MM.1S (cell line): ENCODE results near the gene ZNF771.

Experiments
- DNase-seq: peaks from one replicate; pipeline ENCODE4 v3.0.0-alpha.2; 2015
- H2AFZ ChIP-seq: fragments of 300-600 bp; sonication (generic); 2 replicates; pipeline ENCODE4 v1.6.0; 2016; ENCODE audit warnings: antibody characterized with exemption, low read length
- H3F3A ChIP-seq: fragments of 300-600 bp; sonication (generic); 2 replicates; pipeline ENCODE4 v1.6.1; 2016; ENCODE audit warnings: mild to moderate bottlenecking, antibody characterized with exemption, low read length, moderate library complexity, mixed read lengths; ENCODE audit not compliant: insufficient read depth
- H3K27ac ChIP-seq: fragments of 300-600 bp; sonication (generic); 2 replicates; pipeline ENCODE4 v1.5.1; 2016; ENCODE audit warnings: mild to moderate bottlenecking, low read length
- H3K27me3 ChIP-seq: fragments of 300-600 bp; sonication (generic); replicated peaks from 2 replicates; pipeline ENCODE4 v1.6.0; 2016; ENCODE audit warnings: low read length; ENCODE audit not compliant: insufficient read depth
- H3K36me3 ChIP-seq: fragments of 300-600 bp; sonication (generic); replicated peaks from 2 replicates; pipeline ENCODE4 v1.6.1; 2016; ENCODE audit warnings: mild to moderate bottlenecking, low read length, mixed read lengths; ENCODE audit not compliant: insufficient read depth
- H3K4me1 ChIP-seq: fragments of 300-600 bp; sonication (generic); 2 replicates; pipeline ENCODE4 v1.6.1; 2016; ENCODE audit warnings: low read length, mixed read lengths
- H3K4me2 ChIP-seq: fragments of 300-600 bp; sonication (generic); 2 replicates; pipeline ENCODE4 v1.6.0; 2016; ENCODE audit warnings: low read depth, low read length
- H3K4me3 ChIP-seq: fragments of 300-600 bp; sonication (generic); 2 replicates; pipeline ENCODE4 v1.5.1; 2016; ENCODE audit warnings: low read length, mixed read lengths
- H3K79me2 ChIP-seq: fragments of 300-600 bp; sonication (generic); 2 replicates; pipeline ENCODE4 v1.6.1; 2016; ENCODE audit warnings: mixed run types, low read length, mixed read lengths
- H3K9ac ChIP-seq: fragments of 300-600 bp; sonication (generic); 2 replicates; pipeline ENCODE4 v1.6.1; 2016; ENCODE audit warnings: low read length, mixed read lengths
- H3K9me2 ChIP-seq: fragments of 300-600 bp; sonication (generic); replicated peaks from 2 replicates; pipeline ENCODE4 v1.6.1; 2016; ENCODE audit warnings: mild to moderate bottlenecking, low read length, mixed read lengths; ENCODE audit not compliant: insufficient read depth
- H3K9me3 ChIP-seq: fragments of 300-600 bp; sonication (generic); replicated peaks from 2 replicates; pipeline ENCODE4 v1.6.1; 2016; ENCODE audit warnings: mild to moderate bottlenecking, low read length, mixed read lengths; ENCODE audit not compliant: insufficient read depth
- H4K20me1 ChIP-seq: fragments of 300-600 bp; sonication (generic); 2 replicates; pipeline ENCODE4 v1.6.1; 2016; ENCODE audit warnings: mild to moderate bottlenecking, low read length, moderate library complexity, mixed read lengths; ENCODE audit not compliant: insufficient read depth
- EZH2 ChIP-seq: fragments of 300-600 bp; sonication (generic); optimal IDR thresholded peaks from 2 replicates; pipeline ENCODE3; 2017; ENCODE audit warnings: low read depth, mild to moderate bottlenecking, antibody characterized with exemption, low read length, mixed read lengths
- EZH2phosphoT487 ChIP-seq: fragments of 300-600 bp; sonication (generic); IDR thresholded peaks from 2 replicates; pipeline ENCODE4 v1.6.1; 2018; ENCODE audit warnings: antibody characterized with exemption, low read length
- TF ChIP-seq, protein P1 (sequence below): fragments of 300-600 bp; sonication (generic); IDR thresholded peaks from 2 replicates; pipeline ENCODE4 v1.5.1; 2016; ENCODE audit warnings: antibody characterized with exemption, low read length, mixed read lengths

The ZNF771 gene

DNA sequence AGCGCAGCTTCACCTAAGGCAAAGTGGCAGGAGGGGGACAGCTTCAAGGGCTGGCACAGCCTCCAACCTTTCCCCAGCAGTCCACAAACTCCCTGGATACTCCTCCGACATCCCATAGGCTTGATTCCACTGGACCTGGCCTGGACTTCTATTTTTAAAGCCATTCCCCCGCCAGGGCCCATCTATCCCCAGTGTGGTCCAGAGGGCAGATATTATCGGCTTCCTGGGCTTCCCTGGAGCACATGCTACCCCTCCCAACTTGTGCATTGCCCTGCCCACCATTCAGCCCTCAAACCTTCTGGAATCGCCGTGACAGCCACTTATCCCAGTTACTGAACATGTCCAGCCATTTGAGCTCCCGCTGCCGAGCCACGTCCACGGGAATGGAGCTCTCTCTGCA, 42.2 kb upstream of the ZNF771 start:
- TF ChIP-seq EZH2 (no peak), EZH2phosphoT487 (no peak)
- TF ChIP-seq, protein P1, sequence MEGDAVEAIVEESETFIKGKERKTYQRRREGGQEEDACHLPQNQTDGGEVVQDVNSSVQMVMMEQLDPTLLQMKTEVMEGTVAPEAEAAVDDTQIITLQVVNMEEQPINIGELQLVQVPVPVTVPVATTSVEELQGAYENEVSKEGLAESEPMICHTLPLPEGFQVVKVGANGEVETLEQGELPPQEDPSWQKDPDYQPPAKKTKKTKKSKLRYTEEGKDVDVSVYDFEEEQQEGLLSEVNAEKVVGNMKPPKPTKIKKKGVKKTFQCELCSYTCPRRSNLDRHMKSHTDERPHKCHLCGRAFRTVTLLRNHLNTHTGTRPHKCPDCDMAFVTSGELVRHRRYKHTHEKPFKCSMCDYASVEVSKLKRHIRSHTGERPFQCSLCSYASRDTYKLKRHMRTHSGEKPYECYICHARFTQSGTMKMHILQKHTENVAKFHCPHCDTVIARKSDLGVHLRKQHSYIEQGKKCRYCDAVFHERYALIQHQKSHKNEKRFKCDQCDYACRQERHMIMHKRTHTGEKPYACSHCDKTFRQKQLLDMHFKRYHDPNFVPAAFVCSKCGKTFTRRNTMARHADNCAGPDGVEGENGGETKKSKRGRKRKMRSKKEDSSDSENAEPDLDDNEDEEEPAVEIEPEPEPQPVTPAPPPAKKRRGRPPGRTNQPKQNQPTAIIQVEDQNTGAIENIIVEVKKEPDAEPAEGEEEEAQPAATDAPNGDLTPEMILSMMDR: no peak
- Histone ChIP-seq H3F3A (peaks cover 14% of the 10 kb centered on the region), H3K4me3 (no peak overlapping the region), H3K36me3 (no peaks in the 10 kb centered on the region), H4K20me1 (peaks cover 13% of the 10 kb centered on the region), H3K27me3 (no peaks in the 10 kb centered on the region), H3K9ac (no peak overlapping the region), H3K4me1 (peaks cover 12% of the 10 kb centered on the region), H3K9me2 (no peaks in the 10 kb centered on the region), H3K4me2 (no peak overlapping the region), H3K9me3 (no peaks in the 10 kb centered on the region), H2AFZ (no peak overlapping the region), H3K27ac (no peak overlapping the region), H3K79me2 (peaks cover 90% of the 10 kb centered on the region)
- no peak for DNase-seq

DNA sequence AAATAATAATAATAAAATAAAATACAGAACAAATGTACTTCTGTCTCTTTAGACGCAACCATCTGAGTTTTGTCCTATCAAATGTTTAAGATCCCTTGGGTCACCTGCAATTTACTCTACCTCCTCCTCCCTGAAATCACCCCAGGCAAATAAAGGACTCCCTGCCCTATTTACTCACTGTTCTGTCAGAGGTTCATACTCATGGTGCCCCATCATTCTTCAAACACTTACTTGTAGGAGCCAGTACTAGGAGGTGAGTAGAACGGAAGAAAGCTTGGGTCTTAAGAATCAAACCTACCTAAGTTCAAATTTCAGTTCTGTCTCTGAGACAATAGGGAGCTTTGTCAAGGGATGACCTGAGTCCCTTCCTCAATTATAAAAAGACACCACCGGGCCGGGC, 40.9 kb upstream of the ZNF771 start:
- H3K4me3 ChIP-seq: no peak overlapping the region
- TF ChIP-seq, protein P1: no peak
- TF ChIP-seq EZH2phosphoT487 (no peak), EZH2 (no peak)
- no peak overlapping the region for H3K4me2 ChIP-seq
- H3F3A ChIP-seq: peaks cover 14% of the 10 kb centered on the region
- no peaks in the 10 kb centered on the region for H3K27me3 ChIP-seq
- no peaks in the 10 kb centered on the region for H3K9me3 ChIP-seq
- H2AFZ ChIP-seq: no peak overlapping the region
- peaks cover 13% of the 10 kb centered on the region for H4K20me1 ChIP-seq
- H3K4me1 ChIP-seq: peaks cover 12% of the 10 kb centered on the region
- H3K79me2 ChIP-seq: peaks cover 78% of the 10 kb centered on the region
- H3K9me2 ChIP-seq: no peaks in the 10 kb centered on the region
- no peak overlapping the region for H3K27ac ChIP-seq
- no peak overlapping the region for H3K9ac ChIP-seq
- no peaks in the 10 kb centered on the region for H3K36me3 ChIP-seq
- no peak for DNase-seq

DNA sequence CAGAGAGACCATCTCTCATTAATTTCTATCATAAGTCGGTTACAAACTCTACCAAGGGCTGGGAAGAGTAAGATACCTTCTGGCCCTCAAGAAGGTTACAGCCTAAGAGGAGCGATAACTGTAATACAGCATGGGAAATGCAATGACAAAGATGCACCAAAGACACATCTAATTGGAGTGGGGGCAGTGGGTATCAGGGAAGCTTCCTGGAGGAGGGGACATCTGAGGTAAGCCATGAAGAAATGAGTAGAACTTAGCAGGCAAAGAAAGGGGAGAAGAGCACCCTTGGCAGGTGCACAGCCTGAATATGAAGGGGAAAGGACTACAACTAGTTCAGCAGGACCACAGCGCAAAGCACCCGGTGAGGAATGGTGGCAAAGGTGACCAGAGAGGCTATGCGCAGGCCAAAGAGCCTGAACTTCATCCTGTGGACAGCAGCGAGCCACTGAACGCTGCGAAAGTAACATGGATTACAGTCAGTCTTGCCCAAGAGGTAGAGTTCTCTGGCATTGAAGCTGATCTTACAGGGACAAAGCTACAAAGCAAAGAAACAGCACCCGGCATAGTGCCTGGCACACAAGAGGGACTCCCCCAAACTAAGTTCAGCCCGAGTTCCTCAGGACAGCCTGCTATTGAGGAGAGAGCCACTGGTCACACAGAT, 39.9 kb upstream of the ZNF771 start:
- Histone ChIP-seq H3K4me1 (peaks cover 18% of the 10 kb centered on the region), H3K27me3 (no peaks in the 10 kb centered on the region), H3K36me3 (no peaks in the 10 kb centered on the region), H3K4me3 (peak overlapping the region; percentile 96), H4K20me1 (peaks cover 13% of the 10 kb centered on the region), H2AFZ (no peak overlapping the region), H3K4me2 (peak overlapping the region; percentile 97), H3K9me2 (no peaks in the 10 kb centered on the region), H3K9me3 (no peaks in the 10 kb centered on the region), H3K27ac (no peak overlapping the region), H3K9ac (peak overlapping the region; percentile 81; the same call in 1 of the 2 replicates), H3K79me2 (peaks cover 74% of the 10 kb centered on the region), H3F3A (peaks cover 14% of the 10 kb centered on the region)
- DNase-seq: no peak
- TF ChIP-seq EZH2phosphoT487 (no peak), EZH2 (no peak)
- TF ChIP-seq, protein P1: no peak
